ENCODE measurements around the gene GNAS-AS1.

Gene GNAS-AS1

GRCh38 chr20:58865843-58866242 lies 15.1 kb upstream of the GNAS-AS1 start:
- TF ChIP-seq CTCF (IDR thresholded peaks at IDR 0.05; ENCODE audit: low read depth, low read length) = no peak
- no peak overlapping the region for H3K27ac ChIP-seq
- no peak for DNase-seq

DNA sequence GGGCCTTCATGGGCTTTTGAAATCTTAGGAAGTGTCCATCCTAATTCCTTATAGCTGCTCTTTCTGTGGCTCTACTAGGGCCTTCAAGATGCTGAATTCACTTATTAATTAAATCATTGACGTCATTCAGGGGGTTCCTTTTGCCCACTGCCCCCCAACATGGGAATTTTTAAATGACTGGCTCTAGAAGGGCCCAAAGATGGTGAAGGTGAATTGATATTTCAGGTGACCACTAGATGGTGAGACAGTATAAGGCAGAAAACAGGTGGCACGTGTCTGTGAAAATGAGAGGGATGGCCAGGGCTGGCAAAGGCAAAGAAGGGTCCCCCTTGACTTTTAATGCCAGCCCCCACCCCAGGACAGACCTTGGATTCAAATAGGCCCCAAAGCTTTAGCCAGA lies 13.6 kb upstream of the GNAS-AS1 start:
- DNase-seq = no peak
- Histone ChIP-seq H3K4me3 (ENCODE audit: low read depth, low read length) (no peak overlapping the region), H3K27ac (no peak overlapping the region), H3K36me3 (no peaks in the 10 kb centered on the region), H3K9me3 (ENCODE audit: severe bottlenecking) (no peaks in the 10 kb centered on the region), H3K27me3 (ENCODE audit: insufficient read depth, low read depth, severe bottlenecking) (no peaks in the 10 kb centered on the region)
- peak; percentile 39; the same call in 1 of the 2 replicates for TF ChIP-seq CTCF (IDR thresholded peaks at IDR 0.05; ENCODE audit: low read depth, low read length)

More at GRCh38 chr20:58865843-58866242, 15.1 kb upstream of the GNAS-AS1 start:
- H3K4me3 ChIP-seq (ENCODE audit: low read depth, low read length) = no peak overlapping the region
- H3K9me3 ChIP-seq (ENCODE audit: severe bottlenecking) = no peaks in the 10 kb centered on the region
- no peaks in the 10 kb centered on the region for H3K27me3 ChIP-seq (ENCODE audit: insufficient read depth, low read depth, severe bottlenecking)
- H3K36me3 ChIP-seq = no peaks in the 10 kb centered on the region

- H3K36me3 ChIP-seq = no peaks in the 10 kb centered on the region
- peaks cover 4% of the 10 kb centered on the region for H3K27me3 ChIP-seq (ENCODE audit: insufficient read depth, low read depth, severe bottlenecking)
- no peak for TF ChIP-seq CTCF (IDR thresholded peaks at IDR 0.05; ENCODE audit: low read depth, low read length)
- H3K9me3 ChIP-seq (ENCODE audit: severe bottlenecking) = no peaks in the 10 kb centered on the region
- no peak for DNase-seq
- H3K27ac ChIP-seq = no peak overlapping the region
- H3K4me3 ChIP-seq (ENCODE audit: low read depth, low read length) = no peak overlapping the region
These were observed 12.5 kb upstream of the GNAS-AS1 start for GRCh38 chr20:58863044-58863790.

DNA sequence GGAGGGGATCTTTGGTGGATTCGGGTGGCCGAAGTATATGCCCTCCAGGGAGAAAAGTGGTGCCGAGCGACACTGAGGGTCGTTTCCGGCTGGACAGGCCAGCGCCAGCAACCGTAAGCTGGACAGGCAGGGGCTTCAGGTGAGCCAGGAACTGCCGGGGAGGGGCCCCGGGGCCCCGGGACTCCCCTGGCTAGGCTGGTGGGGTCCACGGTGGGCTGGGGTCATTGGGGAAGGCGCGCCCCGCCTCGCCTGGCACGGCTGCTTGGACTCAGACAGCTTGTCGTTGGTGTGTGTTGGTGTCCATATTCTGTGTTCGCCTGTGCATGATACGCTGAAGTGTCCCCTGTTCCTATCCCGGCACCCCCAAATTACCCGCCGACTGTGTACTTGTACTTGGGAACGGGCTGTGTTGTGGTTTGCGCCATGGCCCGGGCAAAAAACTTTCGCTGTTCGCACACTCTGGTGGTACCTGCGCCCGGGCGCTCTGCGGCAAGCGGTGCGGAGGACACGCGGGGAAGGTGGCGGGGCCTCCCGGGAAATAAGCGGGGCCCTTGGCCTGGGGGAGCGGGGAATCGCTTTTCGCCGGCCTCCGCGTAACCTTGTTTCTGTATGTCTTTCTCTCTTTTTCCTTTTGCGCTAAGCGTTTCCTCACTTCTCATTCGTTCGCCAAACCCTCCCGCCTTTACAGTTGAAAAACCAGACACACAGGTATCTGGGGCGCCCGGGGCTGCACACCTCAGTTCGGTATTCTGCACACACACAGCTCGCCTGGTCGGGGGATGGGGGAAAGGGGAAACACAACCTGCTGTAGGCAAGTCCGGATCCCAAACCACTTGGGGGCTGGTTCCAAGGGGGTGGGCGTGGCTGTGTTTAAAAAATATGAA lies 5.0 kb upstream of the GNAS-AS1 start:
- Histone ChIP-seq H3K27ac (no peak overlapping the region), H3K4me3 (ENCODE audit: low read depth, low read length) (no peak overlapping the region), H3K27me3 (ENCODE audit: insufficient read depth, low read depth, severe bottlenecking) (peaks cover 61% of the 10 kb centered on the region), H3K9me3 (ENCODE audit: severe bottlenecking) (peaks cover 18% of the 10 kb centered on the region), H3K36me3 (no peaks in the 10 kb centered on the region)
- TF ChIP-seq CTCF (IDR thresholded peaks at IDR 0.05; ENCODE audit: low read depth, low read length) = no peak
- no peak for DNase-seq

GRCh38 chr20:58854638-58855471 lies 4.2 kb upstream of the GNAS-AS1 start:
- Histone ChIP-seq H3K36me3 (no peaks in the 10 kb centered on the region), H3K27me3 (ENCODE audit: insufficient read depth, low read depth, severe bottlenecking) (peaks cover 64% of the 10 kb centered on the region), H3K9me3 (ENCODE audit: severe bottlenecking) (peaks cover 18% of the 10 kb centered on the region), H3K27ac (no peak overlapping the region), H3K4me3 (ENCODE audit: low read depth, low read length) (peak overlapping the region; percentile 29)
- TF ChIP-seq CTCF (IDR thresholded peaks at IDR 0.05; ENCODE audit: low read depth, low read length) = no peak
- DNase-seq = no peak

Measured in WERI-Rb-1 (cell line).